Measurements from ENCODE around the gene KYNU. TPM values are rescaled to one million over a fixed set of nuclear protein-coding genes. Genes with fewer than 3 reads are reported as not detected.
"Not testable (repeated sequence)": the region's sequence is repeated elsewhere in the genome, so short reads cannot be mapped to it uniquely, and the experiment has no call there.

The KYNU gene
- total RNA-seq, 2 donors from 2014 or later, result 1.8 to 14.3 TPM

- Histone ChIP-seq H3K4me1 (ENCODE audit: control insufficient read depth in 1 of 2, low read depth in 2 of 2) (no peaks in the 10 kb centered on the region), H3K4me3 (no peak overlapping the region), H3K27ac (no peak overlapping the region), H3K9me3 (no peaks in the 10 kb centered on the region), H3K36me3 (no peaks in the 10 kb centered on the region), H3K27me3 (replicated peaks; ENCODE audit: insufficient read depth) (no peaks in the 10 kb centered on the region)
- ATAC-seq (ENCODE audit: insufficient number of reproducible peaks, low FRiP score, low read depth), result no peak
- TF ChIP-seq, protein P1, sequence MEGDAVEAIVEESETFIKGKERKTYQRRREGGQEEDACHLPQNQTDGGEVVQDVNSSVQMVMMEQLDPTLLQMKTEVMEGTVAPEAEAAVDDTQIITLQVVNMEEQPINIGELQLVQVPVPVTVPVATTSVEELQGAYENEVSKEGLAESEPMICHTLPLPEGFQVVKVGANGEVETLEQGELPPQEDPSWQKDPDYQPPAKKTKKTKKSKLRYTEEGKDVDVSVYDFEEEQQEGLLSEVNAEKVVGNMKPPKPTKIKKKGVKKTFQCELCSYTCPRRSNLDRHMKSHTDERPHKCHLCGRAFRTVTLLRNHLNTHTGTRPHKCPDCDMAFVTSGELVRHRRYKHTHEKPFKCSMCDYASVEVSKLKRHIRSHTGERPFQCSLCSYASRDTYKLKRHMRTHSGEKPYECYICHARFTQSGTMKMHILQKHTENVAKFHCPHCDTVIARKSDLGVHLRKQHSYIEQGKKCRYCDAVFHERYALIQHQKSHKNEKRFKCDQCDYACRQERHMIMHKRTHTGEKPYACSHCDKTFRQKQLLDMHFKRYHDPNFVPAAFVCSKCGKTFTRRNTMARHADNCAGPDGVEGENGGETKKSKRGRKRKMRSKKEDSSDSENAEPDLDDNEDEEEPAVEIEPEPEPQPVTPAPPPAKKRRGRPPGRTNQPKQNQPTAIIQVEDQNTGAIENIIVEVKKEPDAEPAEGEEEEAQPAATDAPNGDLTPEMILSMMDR (IDR thresholded peaks at IDR 0.05), result no peak
- no peak for DNase-seq (ENCODE audit: low spot score)
Measured at GRCh38 chr2:143063612-143064200, 186.2 kb downstream of the KYNU start.

DNA sequence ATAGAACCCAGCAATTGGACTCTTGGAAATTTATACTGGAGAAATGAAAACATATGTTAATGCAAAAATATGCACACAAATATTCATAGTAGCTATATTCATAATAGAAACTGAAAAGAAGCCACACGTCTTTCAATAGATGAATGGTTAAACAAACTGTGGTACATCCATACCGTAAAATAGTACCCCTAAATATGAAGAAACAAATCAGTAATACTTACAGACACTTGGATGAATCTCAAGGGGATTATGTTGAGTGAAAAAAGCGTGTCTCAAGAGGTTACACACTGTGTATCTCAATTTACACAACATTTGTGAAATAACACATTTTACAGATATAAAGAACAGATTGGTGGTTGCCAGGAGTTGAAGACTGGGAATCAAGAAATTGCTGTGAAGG is 190.6 kb downstream of the KYNU start:
- Histone ChIP-seq H3K4me3 (no peak overlapping the region), H3K27me3 (replicated peaks; ENCODE audit: insufficient read depth) (no peaks in the 10 kb centered on the region), H3K27ac (no peak overlapping the region), H3K4me1 (ENCODE audit: control insufficient read depth in 1 of 2, low read depth in 2 of 2) (no peaks in the 10 kb centered on the region), H3K36me3 (no peaks in the 10 kb centered on the region), H3K9me3 (no peaks in the 10 kb centered on the region)
- DNase-seq (ENCODE audit: low spot score) (no peak), ATAC-seq (ENCODE audit: insufficient number of reproducible peaks, low FRiP score, low read depth) (no peak)
- TF ChIP-seq, protein P1 (IDR thresholded peaks at IDR 0.05), result no peak

DNA sequence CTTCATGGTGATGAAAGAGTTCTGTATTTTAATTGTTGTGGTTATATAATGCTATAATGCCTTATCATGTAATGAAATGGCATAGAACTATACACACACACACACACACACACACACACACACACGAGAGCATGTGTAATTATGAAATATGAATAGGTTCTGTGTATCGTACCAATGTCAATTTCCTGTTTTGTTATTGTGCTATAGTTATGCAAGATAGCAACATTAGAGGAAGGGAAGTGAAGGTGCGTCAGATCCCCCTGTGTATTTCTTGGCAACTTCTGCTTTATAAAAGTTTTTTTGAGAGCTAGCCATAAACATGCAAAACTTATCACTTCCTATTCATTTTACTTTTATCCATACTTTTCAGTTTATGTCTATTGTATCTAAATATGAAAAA is 191.0 kb downstream of the KYNU start:
- ATAC-seq (ENCODE audit: insufficient number of reproducible peaks, low FRiP score, low read depth) (no peak), DNase-seq (ENCODE audit: low spot score) (no peak)
- TF ChIP-seq, protein P1 (IDR thresholded peaks at IDR 0.05), result no peak
- no peaks in the 10 kb centered on the region for H3K36me3 ChIP-seq
- no peaks in the 10 kb centered on the region for H3K9me3 ChIP-seq
- H3K27ac ChIP-seq, result no peak overlapping the region
- no peak overlapping the region for H3K4me3 ChIP-seq
- H3K27me3 ChIP-seq (replicated peaks; ENCODE audit: insufficient read depth), result no peaks in the 10 kb centered on the region
- no peaks in the 10 kb centered on the region for H3K4me1 ChIP-seq (ENCODE audit: control insufficient read depth in 1 of 2, low read depth in 2 of 2)

DNA sequence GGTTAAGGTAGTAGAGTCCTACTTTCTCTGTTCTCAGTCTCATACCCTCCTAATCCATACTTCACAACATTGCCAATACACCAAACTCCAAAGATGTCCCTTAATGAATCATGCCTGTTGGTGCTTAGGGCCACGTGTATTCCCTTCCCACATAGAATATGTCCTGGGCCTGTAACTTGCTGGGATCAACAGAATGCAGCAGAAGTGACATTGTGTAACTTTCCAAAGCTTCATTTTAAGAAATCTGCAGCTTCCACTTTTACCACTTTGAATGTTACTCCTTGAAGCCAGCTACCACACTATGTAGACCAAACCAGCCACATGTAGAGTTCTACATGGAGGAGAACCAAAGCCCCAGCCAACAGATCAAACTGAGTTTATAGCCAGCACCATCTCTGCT is 193.2 kb downstream of the KYNU start:
- H3K27me3 ChIP-seq (replicated peaks; ENCODE audit: insufficient read depth), result no peaks in the 10 kb centered on the region
- DNase-seq (ENCODE audit: low spot score), result no peak
- TF ChIP-seq, protein P1 (IDR thresholded peaks at IDR 0.05), result no peak
- no peak overlapping the region for H3K27ac ChIP-seq
- H3K9me3 ChIP-seq, result no peaks in the 10 kb centered on the region
- no peak for ATAC-seq (ENCODE audit: insufficient number of reproducible peaks, low FRiP score, low read depth)
- no peaks in the 10 kb centered on the region for H3K36me3 ChIP-seq
- H3K4me1 ChIP-seq (ENCODE audit: control insufficient read depth in 1 of 2, low read depth in 2 of 2), result no peaks in the 10 kb centered on the region
- no peak overlapping the region for H3K4me3 ChIP-seq

DNA sequence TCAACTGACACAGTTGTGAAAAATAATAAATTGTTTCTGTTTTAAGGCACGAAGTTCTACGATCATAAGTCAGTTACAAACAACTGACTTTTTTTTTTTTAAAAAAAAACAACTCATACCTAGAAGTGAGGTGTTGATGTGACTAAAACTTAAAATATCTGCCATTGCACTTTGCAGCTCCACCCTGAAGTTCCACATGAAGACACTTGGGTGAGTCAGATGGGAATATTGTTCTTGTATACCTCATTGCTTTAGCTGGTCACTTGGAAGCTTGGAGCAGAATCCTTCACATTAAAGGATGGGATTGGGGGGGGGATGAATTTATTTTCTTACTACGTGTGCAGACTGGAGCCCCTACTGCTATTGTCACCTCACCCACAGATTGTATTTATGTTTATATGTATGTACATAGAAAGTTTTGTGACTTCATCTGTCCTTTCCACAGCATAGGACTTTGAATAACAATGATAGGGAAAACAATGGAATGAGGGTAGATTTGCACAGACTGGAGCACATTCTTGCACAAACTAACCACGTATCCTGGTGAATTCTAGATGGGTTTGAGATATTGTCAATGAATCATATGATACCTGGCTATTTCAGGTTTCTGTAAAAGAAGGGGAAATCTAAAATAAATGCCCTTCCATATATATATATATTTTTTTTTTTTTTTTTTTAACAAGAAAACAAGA is 193.9 kb downstream of the KYNU start:
- Histone ChIP-seq H3K4me1 (ENCODE audit: control insufficient read depth in 1 of 2, low read depth in 2 of 2) (no peaks in the 10 kb centered on the region), H3K27me3 (replicated peaks; ENCODE audit: insufficient read depth) (no peaks in the 10 kb centered on the region), H3K27ac (no peak overlapping the region), H3K4me3 (no peak overlapping the region), H3K9me3 (no peaks in the 10 kb centered on the region), H3K36me3 (no peaks in the 10 kb centered on the region)
- DNase-seq (ENCODE audit: low spot score) (no peak), ATAC-seq (ENCODE audit: insufficient number of reproducible peaks, low FRiP score, low read depth) (no peak)
- TF ChIP-seq, protein P1 (IDR thresholded peaks at IDR 0.05), result no peak

- H3K27ac ChIP-seq; H3K36me3 ChIP-seq; H3K9me3 ChIP-seq; H3K27me3 ChIP-seq (replicated peaks; ENCODE audit: insufficient read depth); ATAC-seq (ENCODE audit: insufficient number of reproducible peaks, low FRiP score, low read depth); H3K4me1 ChIP-seq (ENCODE audit: control insufficient read depth in 1 of 2, low read depth in 2 of 2); H3K4me3 ChIP-seq; DNase-seq (ENCODE audit: low spot score): not testable (repeated sequence)
Measured at GRCh38 chr2:143074913-143075312, 197.4 kb downstream of the KYNU start.
